Stimulated activated naive B cell treated with anti-CD40 and anti-IgM and Interleukin-4, amounts not matched to agents 10 μg/mL and 1 μg/mL and 100 μg/mL, for 72 hours (primary cell): Measurements from ENCODE around the gene PARP12.

Source experiments
- ATAC-seq, 2 donors: fragments of 150-1000 bp; cut with Tn5 transposase; replicated peaks; 2 replicates each; pipeline ENCODE4 v1.10.0; 2021; ENCODE audit warnings: moderate library complexity in 1 of 2
- DNase-seq: peaks from one replicate; pipeline ENCODE4 v3.0.0; 2021
- H3K27ac Mint-ChIP-seq: one replicate; pipeline ENCODE4 v1.8.0; 2022; ENCODE audit warnings: mild to moderate bottlenecking, mixed read lengths
- H3K27me3 Mint-ChIP-seq, 2 donors: one replicate each; pipeline ENCODE4 v1.8.0; 2022; ENCODE audit warnings: mixed read lengths in 2 of 2
- H3K36me3 Mint-ChIP-seq, 2 donors: one replicate each; pipeline ENCODE4 v1.8.0; 2022; ENCODE audit warnings: mixed read lengths in 2 of 2, mild to moderate bottlenecking in 1 of 2
- H3K4me1 Mint-ChIP-seq, 2 donors: one replicate each; pipeline ENCODE4 v1.8.0; 2022; ENCODE audit warnings: mixed read lengths in 2 of 2, mild to moderate bottlenecking in 1 of 2
- H3K4me3 Mint-ChIP-seq, 2 donors: one replicate each; pipeline ENCODE4 v1.8.0; 2022; ENCODE audit warnings: mild to moderate bottlenecking in 2 of 2, mixed read lengths in 2 of 2, moderate library complexity in 1 of 2
- H3K9me3 Mint-ChIP-seq, 2 donors: one replicate each; pipeline ENCODE4 v1.8.0; 2022; ENCODE audit warnings: mixed read lengths in 2 of 2, mild to moderate bottlenecking in 1 of 2

Gene PARP12

GRCh38 chr7:140008755-140009610, 53.8 kb downstream of the PARP12 start:
- Mint-ChIP-seq H3K27me3 (no peaks in the 10 kb centered on the region), H3K36me3 (peaks cover 8 to 10% of the 10 kb centered on the region in 2 donors), H3K27ac (no peak overlapping the region), H3K4me3 (no peak overlapping the region), H3K9me3 (no peaks in the 10 kb centered on the region), H3K4me1 (peaks cover under 1 to 5% of the 10 kb centered on the region in 2 donors)
- no peak for ATAC-seq
- no peak for DNase-seq

- ATAC-seq (no peak), DNase-seq (no peak)
- no peaks in the 10 kb centered on the region for H3K9me3 Mint-ChIP-seq
- no peaks in the 10 kb centered on the region for H3K27me3 Mint-ChIP-seq
- peaks cover 8 to 15% of the 10 kb centered on the region in 2 donors for H3K4me1 Mint-ChIP-seq
- peaks cover 3 to 8% of the 10 kb centered on the region in 2 donors for H3K36me3 Mint-ChIP-seq
- no peak overlapping the region for H3K27ac Mint-ChIP-seq
- no peak overlapping the region for H3K4me3 Mint-ChIP-seq
Observed at GRCh38 chr7:140007051-140007690, 55.6 kb downstream of the PARP12 start.

DNA sequence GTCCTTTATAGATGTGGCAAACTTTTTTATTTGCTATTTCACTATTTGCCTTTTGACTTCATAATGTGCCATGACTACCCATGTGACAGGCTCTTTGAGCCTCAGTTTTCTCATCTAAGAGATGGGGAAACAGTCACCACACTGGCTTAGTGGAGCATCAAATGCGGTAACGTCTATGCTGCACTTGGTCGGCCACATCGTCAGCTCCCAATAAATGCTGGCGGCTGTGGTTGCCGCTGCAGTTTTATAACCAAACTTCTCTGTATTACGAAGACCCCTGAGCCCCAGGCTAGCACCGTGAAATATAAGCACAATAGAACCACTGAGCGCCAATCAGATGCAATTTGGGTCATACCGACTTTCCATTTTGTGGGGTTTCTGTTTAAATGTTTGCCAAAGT, 56.2 kb downstream of the PARP12 start:
- Mint-ChIP-seq H3K27me3 (no peaks in the 10 kb centered on the region), H3K9me3 (no peaks in the 10 kb centered on the region), H3K36me3 (peaks cover 0 to 3% of the 10 kb centered on the region in 2 donors), H3K4me3 (no peak overlapping the region), H3K27ac (no peak overlapping the region), H3K4me1 (peaks cover 9 to 20% of the 10 kb centered on the region in 2 donors)
- ATAC-seq (no peak), DNase-seq (no peak)

GRCh38 chr7:140005754-140006503, 56.8 kb downstream of the PARP12 start:
- Mint-ChIP-seq H3K27me3 (no peaks in the 10 kb centered on the region), H3K27ac (no peak overlapping the region), H3K36me3 (peaks cover 0 to 3% of the 10 kb centered on the region in 2 donors), H3K4me1 (peaks cover 9 to 22% of the 10 kb centered on the region in 2 donors), H3K4me3 (no peak overlapping the region), H3K9me3 (no peaks in the 10 kb centered on the region)
- no peak for ATAC-seq
- DNase-seq = no peak

DNA sequence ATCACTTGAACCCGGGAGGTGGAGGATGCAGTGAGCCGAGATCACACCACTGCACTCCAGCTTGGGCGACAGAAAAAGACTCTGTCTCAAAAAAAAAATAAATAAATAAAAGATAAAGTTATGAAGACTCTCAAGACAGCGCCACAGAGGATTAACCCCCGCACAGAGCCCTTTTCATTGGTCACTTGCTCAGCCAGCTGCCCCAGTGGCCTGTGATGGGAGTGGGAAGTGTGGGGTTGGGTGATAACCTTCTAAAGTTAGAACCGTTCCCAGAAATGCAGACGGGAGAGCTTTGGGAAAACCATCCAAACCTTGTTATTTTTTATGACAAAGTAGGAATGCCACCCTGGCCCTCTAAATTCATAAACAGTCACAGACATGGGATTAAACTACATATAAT, 57.4 kb downstream of the PARP12 start:
- ATAC-seq (no peak), DNase-seq (no peak)
- Mint-ChIP-seq H3K27ac (no peak overlapping the region), H3K9me3 (no peaks in the 10 kb centered on the region), H3K27me3 (no peaks in the 10 kb centered on the region), H3K36me3 (peaks cover 0 to 3% of the 10 kb centered on the region in 2 donors), H3K4me1 (peaks cover 11 to 27% of the 10 kb centered on the region in 2 donors), H3K4me3 (no peak overlapping the region)

GRCh38 chr7:140004672-140005071, 58.1 kb downstream of the PARP12 start:
- peaks cover 0 to 3% of the 10 kb centered on the region in 2 donors for H3K36me3 Mint-ChIP-seq

DNA sequence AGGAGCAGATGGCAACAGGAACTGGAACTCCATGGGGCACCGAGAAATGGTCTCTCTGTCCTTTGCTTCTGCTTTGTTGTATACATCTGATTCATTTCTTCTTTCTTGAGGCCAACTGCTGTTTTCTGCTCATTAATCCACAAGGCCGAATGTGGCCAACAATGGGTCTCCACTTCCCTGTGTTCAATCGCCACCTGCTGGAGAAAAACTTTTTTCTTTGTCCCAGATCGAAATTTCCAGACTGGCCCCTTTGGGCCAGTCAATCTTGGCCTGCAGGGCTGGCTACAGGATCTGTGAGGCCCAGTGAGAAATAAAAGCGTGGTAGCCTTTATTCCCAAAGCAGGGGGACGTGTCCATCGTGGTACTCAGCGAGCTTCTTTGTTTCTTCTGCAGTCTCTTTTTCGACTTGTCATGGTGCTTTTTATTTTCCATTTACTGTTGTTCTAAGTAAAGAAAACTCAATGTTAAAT, 58.8 kb downstream of the PARP12 start:
- peak; percentile 16 for DNase-seq
- ATAC-seq = peak; percentile 86 to 88
- Mint-ChIP-seq H3K4me3 (no peak overlapping the region), H3K36me3 (peaks cover 0 to 3% of the 10 kb centered on the region in 2 donors), H3K4me1 (peaks cover 11 to 27% of the 10 kb centered on the region in 2 donors), H3K9me3 (no peaks in the 10 kb centered on the region), H3K27ac (no peak overlapping the region), H3K27me3 (no peaks in the 10 kb centered on the region)

More at GRCh38 chr7:140004672-140005071, 58.1 kb downstream of the PARP12 start:
- H3K27me3 Mint-ChIP-seq = no peaks in the 10 kb centered on the region
- no peak overlapping the region for H3K4me3 Mint-ChIP-seq
- H3K27ac Mint-ChIP-seq = no peak overlapping the region
- peaks cover 11 to 27% of the 10 kb centered on the region in 2 donors for H3K4me1 Mint-ChIP-seq
- H3K9me3 Mint-ChIP-seq = no peaks in the 10 kb centered on the region
- no peak for ATAC-seq
- no peak for DNase-seq

DNA sequence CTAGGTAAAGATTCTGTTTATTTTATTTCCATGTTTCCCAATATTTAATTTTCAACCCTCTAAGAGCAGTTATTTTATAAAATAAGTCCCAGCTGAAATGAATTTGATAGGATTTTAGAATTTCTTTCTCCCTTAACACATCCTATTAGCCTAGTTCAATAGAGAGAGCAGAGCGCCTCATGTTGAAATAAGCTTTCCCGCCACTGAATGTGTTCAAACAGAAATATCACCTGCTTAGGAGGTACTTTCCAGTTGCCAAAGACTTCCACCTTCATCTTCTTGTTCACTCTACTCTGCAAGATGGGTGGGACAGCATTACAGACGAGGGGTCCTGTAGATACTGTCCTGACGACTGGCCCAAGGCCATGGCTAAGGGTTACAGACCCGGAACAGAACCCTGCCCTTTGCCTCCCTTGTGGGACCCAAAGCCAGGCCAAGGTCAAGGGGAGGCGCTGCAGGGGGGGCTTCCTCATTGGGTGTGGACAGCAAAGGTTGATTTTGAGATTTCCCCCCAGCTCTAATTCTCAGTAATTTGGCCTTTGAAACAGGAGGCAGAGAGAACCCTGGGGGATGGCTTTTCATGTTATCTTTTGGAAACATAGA, 62.0 kb downstream of the PARP12 start:
- ATAC-seq = no peak
- Mint-ChIP-seq H3K4me1 (peaks cover 11 to 27% of the 10 kb centered on the region in 2 donors), H3K4me3 (no peak overlapping the region), H3K9me3 (no peaks in the 10 kb centered on the region), H3K27me3 (peaks cover 0 to 4% of the 10 kb centered on the region in 2 donors), H3K27ac (no peak overlapping the region), H3K36me3 (no peaks in the 10 kb centered on the region)
- no peak for DNase-seq

GRCh38 chr7:139999516-139999915, 63.2 kb downstream of the PARP12 start:
- no peaks in the 10 kb centered on the region for H3K9me3 Mint-ChIP-seq

DNA sequence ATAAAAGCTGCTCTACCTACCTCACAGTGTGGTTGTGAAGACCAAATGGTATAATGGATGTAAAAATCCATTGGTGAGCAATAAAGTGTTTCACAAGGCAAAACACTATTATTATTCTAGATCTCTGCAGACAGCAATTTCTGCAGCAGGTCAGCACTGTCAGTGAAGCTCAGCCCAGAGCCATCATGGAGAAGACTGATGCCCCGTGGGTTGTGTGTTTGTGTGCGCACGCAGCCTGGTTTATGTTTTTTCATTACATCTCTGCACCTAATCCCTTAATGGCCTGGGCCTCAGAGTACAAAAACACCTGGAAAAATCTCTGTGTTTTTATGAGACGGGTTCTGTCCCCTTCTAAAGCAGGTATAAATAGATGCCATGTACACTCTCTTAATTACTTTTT, 64.2 kb downstream of the PARP12 start:
- ATAC-seq (no peak), DNase-seq (no peak)
- H3K27me3 Mint-ChIP-seq = peaks cover 0 to 6% of the 10 kb centered on the region in 2 donors
- peaks cover 7 to 18% of the 10 kb centered on the region in 2 donors for H3K4me1 Mint-ChIP-seq
- no peak overlapping the region for H3K27ac Mint-ChIP-seq
- no peaks in the 10 kb centered on the region for H3K9me3 Mint-ChIP-seq
- no peaks in the 10 kb centered on the region for H3K36me3 Mint-ChIP-seq
- H3K4me3 Mint-ChIP-seq = no peak overlapping the region

More at GRCh38 chr7:139999516-139999915, 63.2 kb downstream of the PARP12 start:
- no peak for ATAC-seq
- peaks cover 0 to 6% of the 10 kb centered on the region in 2 donors for H3K27me3 Mint-ChIP-seq
- no peak for DNase-seq
- no peaks in the 10 kb centered on the region for H3K36me3 Mint-ChIP-seq
- H3K4me1 Mint-ChIP-seq = peaks cover 11 to 27% of the 10 kb centered on the region in 2 donors
- H3K4me3 Mint-ChIP-seq = no peak overlapping the region
- no peak overlapping the region for H3K27ac Mint-ChIP-seq

DNA sequence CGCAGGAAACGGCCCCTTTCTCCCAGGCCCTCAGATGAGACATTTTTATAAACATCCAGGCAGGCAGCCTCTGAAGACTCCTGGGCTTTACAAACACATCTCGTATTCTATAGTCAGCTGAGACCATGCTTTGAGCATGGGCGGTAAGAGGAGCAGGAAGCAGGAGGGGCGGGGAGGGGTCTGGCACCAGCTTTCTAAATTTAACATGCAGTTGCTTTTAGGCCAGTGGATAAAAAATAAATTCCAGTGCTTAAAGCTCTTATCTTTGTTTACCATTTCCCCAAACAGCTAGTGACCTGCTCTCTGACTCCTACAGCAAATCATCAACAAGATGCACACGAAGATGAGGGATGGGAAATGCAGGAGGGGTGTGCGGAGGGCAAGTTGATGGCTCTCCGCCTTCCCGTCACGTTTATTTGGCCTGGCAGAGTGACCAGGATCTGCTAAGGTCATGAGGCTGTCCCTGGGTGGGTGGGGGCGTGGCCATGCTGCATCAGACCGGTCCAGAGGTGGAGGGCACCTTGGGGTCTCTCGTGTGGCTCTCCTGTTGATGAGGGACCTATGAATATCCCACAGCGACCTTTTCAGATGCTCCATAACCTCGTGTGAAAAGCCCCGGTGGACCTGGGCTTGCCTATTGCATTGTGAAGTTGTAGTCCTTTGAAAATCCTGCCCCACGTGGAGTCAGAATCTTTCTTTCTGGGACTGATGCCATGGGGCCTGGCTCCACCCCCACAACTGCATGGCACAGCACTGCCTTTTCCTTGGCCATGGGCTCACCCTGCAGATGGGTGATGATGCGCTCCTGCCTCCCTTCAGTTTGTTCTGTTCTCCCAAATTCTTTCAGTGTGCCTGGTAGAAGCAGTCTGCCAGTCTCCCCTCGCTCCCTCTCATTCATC, 67.5 kb downstream of the PARP12 start:
- no peak overlapping the region for H3K27ac Mint-ChIP-seq
- H3K9me3 Mint-ChIP-seq = no peaks in the 10 kb centered on the region
- no peak for ATAC-seq
- H3K4me1 Mint-ChIP-seq = peaks cover 0 to 6% of the 10 kb centered on the region in 2 donors
- peaks cover 0 to 6% of the 10 kb centered on the region in 2 donors for H3K27me3 Mint-ChIP-seq
- no peak for DNase-seq
- no peak overlapping the region for H3K4me3 Mint-ChIP-seq
- H3K36me3 Mint-ChIP-seq = no peaks in the 10 kb centered on the region

DNA sequence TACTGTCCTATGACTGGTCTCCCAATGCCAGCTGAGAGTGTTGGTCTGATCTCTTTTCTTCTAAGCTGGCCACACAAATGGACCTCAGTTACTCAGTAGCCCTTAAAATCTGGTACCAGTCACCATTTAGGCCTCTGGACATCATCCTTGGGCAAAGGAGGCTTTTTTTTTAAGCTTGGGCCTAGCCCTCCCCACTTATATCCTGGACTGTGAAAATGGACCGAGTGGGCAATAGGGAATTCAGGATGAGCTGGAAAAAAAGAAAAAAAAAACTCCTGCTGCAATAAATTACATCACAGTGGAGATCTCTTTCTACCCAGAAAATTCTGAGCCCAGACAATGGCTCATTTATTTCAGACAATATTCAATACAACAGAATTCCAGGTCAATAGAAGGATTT, 68.4 kb downstream of the PARP12 start:
- no peak overlapping the region for H3K4me3 Mint-ChIP-seq
- no peaks in the 10 kb centered on the region for H3K36me3 Mint-ChIP-seq
- no peak overlapping the region for H3K27ac Mint-ChIP-seq
- ATAC-seq = no peak
- no peaks in the 10 kb centered on the region for H3K9me3 Mint-ChIP-seq
- peaks cover 9 to 15% of the 10 kb centered on the region in 2 donors for H3K4me1 Mint-ChIP-seq
- no peak for DNase-seq
- peaks cover 0 to 6% of the 10 kb centered on the region in 2 donors for H3K27me3 Mint-ChIP-seq

DNA sequence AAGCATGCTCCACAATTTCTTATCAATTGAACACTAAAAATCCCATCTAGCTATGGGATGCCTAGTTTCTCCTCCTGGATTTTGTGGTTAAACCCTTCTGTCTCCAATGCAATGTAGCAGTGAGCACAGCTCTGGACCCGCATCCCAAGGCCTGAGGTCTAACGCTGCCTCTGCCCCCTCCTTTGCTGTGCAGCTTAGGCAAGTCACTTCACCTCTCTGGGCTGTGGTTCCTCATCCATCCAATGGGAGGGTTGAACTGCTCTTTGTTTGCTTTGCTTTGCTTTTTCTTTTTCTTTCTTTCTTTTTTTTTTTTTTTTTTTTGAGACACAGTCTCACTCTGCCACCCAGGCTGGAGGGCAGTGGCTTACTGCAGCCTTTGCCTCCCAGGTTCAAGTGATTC, 69.2 kb downstream of the PARP12 start:
- Mint-ChIP-seq H3K27me3 (peaks cover 0 to 6% of the 10 kb centered on the region in 2 donors), H3K4me1 (peaks cover 9 to 17% of the 10 kb centered on the region in 2 donors), H3K27ac (no peak overlapping the region), H3K36me3 (no peaks in the 10 kb centered on the region), H3K9me3 (no peaks in the 10 kb centered on the region), H3K4me3 (no peak overlapping the region)
- DNase-seq (no peak), ATAC-seq (no peak)
